KOPT-K1 (cell line): ENCODE measurements around the gene ATG10.
"Not testable (repeated sequence)": the region's sequence is repeated elsewhere in the genome, so short reads cannot be mapped to it uniquely, and the experiment has no call there.

ENCODE experiments used
- H3K27ac ChIP-seq: fragments of 200-600 bp; sonication (generic); 2 replicates; pipeline ENCODE4 v1.5.1; 2016; ENCODE audit warnings: antibody characterized with exemption, mild to moderate bottlenecking, low read depth, low read length; ENCODE audit not compliant: poor library complexity, severe bottlenecking
- H3K36me3 ChIP-seq: fragments of 200-600 bp; sonication (generic); 2 replicates; pipeline ENCODE4 v1.5.1; 2017; ENCODE audit warnings: antibody characterized with exemption, mild to moderate bottlenecking, low read length, moderate library complexity; ENCODE audit not compliant: insufficient read depth
- H3K9me3 ChIP-seq: fragments of 200-600 bp; sonication (generic); 2 replicates; pipeline ENCODE4 v1.5.1; 2017; ENCODE audit warnings: antibody characterized with exemption, low read length, mild to moderate bottlenecking; ENCODE audit not compliant: insufficient read depth, poor library complexity, severe bottlenecking

ATG10 gene

DNA sequence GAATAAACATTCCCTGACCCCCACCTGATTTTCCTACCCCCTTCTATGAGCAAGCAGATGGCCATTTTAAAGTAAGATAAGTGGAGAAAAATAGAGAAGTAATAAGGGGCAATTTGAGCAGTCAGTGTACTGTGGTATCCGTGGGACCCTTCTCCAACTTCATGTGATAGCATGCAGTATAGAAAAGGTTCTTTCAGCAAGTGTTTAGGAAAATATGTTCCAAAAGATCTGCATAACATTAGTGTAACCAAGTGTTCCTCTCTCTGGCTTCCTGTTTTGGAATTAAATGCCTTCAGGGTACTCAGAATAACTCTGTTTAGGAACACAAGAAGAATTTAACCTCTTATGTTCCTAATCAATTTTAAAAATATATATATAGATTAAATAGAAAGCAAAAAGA is 134.9 kb downstream of the ATG10 start:
- H3K36me3 ChIP-seq, result no peaks in the 10 kb centered on the region
- no peak overlapping the region for H3K27ac ChIP-seq
- H3K9me3 ChIP-seq, result no peaks in the 10 kb centered on the region

DNA sequence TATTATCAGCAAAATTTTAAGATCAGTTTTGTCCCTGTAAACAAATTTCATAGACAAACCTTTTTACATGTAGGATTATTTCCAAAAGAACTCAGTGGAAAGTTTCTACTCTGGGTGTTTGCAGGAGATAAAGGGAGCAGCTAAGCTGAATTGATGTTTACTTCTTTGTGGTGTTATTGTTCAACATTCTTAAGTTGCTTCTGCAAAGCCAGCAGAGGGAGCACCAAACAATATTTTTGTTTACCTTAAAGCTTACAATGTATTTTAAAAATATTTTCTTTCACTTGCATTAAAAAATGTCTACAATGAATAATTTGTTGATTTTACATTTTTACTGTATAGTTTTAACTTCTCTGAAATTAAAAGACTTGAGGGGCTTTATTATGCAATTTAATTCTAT is 135.4 kb downstream of the ATG10 start:
- Histone ChIP-seq H3K9me3 (no peaks in the 10 kb centered on the region), H3K27ac (no peak overlapping the region), H3K36me3 (no peaks in the 10 kb centered on the region)

DNA sequence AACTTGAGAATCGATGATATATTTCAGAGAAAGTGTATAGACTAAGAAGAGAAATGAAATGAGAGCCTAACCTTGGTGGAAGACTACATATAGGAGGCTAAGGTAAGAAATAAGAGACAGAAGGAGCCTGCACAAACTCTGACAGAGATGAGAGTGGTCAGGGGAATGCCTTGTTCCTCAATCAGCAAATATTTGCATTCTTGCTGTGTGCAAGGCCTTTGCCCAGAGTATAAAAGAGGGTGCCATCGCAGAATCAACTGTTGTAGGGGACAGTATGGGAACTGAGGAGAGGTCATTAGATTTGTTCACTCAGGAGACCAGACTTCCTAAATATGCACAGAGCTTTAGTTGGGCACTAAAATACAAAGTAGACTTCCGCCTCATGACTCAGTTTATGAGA is 137.2 kb downstream of the ATG10 start:
- H3K36me3 ChIP-seq, result no peaks in the 10 kb centered on the region
- H3K27ac ChIP-seq, result no peak overlapping the region
- no peaks in the 10 kb centered on the region for H3K9me3 ChIP-seq

DNA sequence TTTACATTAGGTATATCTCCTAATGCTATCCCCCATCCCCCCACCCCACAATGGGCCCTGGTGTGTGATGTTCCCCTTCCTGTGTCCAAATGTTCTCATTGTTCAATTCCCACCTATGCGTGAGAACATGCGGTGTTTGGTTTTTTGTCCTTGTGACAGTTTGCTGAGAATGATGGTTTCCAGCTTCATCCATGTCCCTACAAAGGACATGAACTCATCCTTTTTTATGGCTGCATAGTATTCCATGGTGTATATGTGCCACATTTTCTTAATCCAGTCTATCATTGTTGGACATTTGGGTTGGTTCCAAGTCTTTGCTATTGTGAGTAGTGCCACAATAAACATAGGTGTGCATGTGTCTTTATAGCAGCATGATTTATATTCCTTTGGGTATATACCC is 138.1 kb downstream of the ATG10 start:
- not testable (repeated sequence) for H3K36me3 ChIP-seq, H3K27ac ChIP-seq, H3K9me3 ChIP-seq

DNA sequence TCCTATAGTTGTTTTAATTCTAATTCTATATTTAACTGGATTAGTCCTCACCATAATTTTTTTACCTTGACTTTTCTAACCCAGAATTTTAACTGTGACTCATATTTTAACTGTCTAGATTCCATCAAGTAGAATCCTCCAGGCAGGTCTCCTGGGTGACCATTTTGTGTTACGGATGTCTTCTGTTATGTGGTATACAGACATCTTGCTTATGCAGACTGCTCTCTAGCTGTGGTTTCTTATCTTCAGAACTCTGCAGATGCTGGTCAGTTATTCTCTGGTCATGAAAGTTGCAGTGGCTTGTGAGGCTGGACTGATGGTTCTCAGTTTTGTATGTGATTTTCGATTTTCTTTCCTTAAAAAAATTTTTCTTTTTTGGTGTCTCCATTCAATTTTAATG is 139.4 kb downstream of the ATG10 start:
- Histone ChIP-seq H3K9me3 (no peaks in the 10 kb centered on the region), H3K36me3 (no peaks in the 10 kb centered on the region), H3K27ac (no peak overlapping the region)

DNA sequence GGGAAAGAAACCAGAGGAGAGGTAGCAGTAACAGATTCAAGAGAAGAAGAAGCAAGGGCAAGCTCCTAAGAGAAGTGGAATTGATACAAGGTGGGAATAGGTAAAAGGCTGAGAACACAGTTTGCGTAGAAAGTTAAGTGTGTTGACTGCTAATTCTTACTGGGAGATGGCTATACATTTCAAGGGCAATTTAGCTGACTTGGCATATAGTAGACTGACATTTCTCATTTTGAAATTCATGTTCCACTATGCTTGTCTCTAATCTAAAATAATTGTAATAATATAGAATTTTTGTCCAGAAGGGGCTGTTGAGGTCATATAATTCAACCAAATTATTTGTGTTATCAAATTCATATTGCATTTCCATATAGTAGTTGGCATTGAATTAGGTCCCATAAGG is 144.0 kb downstream of the ATG10 start:
- no peaks in the 10 kb centered on the region for H3K9me3 ChIP-seq
- no peak overlapping the region for H3K27ac ChIP-seq
- no peaks in the 10 kb centered on the region for H3K36me3 ChIP-seq

DNA sequence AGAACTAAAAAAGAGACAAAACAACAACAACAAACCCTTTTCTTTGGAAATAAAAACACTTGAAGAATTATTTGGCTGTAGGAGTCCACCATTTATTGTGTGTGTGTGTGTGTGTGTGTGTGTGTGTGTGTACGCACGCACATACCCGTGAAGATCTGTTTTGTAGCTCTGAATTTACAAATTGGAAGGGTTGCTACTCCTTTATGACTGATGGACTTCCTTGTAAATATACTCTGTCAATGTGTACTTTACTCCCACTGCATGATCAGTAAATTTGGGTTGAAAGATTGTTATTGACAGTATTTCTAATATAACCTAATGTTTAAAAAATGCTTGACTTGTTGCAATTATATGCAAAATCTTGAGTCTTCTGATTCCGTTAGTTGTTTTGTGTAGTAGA is 148.1 kb downstream of the ATG10 start:
- H3K27ac ChIP-seq, result no peak overlapping the region
- H3K9me3 ChIP-seq, result peaks cover 26% of the 10 kb centered on the region
- H3K36me3 ChIP-seq, result no peaks in the 10 kb centered on the region

DNA sequence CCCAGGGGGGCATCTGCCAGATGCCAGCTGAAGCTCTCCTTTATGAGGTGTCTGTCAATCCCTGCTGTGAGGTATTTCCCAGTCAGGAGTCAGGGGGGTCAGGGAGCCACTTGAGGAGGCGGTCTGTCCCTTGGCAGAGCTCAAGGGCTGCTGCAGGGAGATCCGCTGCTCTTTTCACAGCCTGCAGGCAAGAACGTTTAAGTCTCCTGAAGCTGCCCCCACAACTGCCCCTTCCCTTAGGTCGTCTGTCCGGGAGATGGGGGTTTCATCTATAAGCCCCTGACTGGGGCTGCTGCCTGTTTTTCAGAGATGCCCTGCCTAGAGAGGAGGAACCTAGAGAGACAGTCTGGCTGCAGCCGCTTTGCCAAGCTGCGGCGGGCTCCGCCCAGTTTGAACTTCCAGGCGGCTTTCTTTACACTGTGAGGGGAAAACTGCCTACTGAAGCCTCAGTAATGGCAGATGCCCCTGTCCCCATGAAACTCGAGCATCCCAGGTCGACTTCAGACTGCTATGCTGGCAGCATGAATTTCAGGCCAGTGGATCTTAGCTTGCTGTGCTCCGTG is 158.0 kb downstream of the ATG10 start:
- H3K36me3 ChIP-seq, result no peaks in the 10 kb centered on the region
- H3K9me3 ChIP-seq, result no peaks in the 10 kb centered on the region
- H3K27ac ChIP-seq, result no peak overlapping the region

DNA sequence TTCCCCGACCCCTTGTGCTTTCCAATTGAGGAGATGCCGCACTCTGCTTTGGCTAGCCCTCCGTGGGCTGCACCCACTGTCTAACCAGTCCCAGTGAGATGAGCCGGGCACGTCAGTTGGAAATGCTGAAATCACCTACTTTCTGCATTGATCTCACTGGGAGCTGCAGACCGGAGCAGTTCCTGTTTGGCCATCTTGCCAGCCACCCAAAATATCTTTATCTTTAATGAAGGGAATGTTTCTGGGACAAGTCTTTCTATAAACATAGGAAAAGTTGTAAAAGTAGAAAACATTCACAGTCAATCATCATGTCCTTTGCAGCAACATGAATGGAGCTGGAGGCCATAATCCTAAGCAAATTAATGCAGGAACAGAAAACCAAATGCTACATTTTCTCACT is 158.8 kb downstream of the ATG10 start:
- Histone ChIP-seq H3K36me3 (no peaks in the 10 kb centered on the region), H3K27ac (no peak overlapping the region), H3K9me3 (no peaks in the 10 kb centered on the region)

DNA sequence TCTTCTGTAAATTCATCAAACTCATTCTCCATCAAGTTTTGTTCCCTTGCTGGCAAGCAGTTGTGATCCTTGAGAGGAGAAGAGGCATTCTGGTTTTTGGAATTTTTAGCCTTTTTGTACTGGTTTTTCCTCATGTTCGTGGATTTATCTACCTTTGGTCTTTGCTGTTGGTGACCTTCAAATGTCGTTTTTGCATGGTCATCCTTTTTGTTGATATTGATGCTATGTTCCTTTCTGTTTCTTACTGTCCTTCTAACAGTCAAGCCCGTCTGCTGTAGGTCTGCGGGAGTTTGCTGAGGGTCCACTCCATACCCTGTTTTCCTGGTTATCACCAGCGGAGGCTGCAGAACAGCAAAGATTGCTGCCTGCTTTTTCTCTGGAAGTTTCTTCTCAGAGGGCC is 165.4 kb downstream of the ATG10 start:
- Histone ChIP-seq H3K27ac (no peak overlapping the region), H3K9me3 (peaks cover 22% of the 10 kb centered on the region), H3K36me3 (no peaks in the 10 kb centered on the region)

DNA sequence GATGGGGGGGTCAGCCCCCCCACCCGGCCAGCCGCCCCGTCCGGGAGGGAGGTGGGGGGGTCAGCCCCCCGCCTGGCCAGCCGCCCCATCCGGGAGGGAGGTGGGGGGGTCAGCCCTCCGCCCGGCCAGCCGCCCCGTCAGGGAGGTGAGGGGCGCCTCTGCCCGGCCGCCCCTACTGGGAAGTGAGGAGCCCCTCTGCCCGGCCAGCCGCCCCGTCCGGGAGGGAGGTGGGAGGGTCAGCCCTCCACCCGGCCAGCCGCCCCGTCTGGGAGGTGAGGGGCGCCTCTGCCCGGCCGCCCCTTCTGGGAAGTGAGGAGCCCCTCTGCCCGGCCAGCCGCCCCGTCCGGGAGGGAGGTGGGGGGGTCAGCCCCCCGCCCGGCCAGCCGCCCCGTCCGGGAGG is 168.0 kb downstream of the ATG10 start:
- H3K27ac ChIP-seq, H3K36me3 ChIP-seq: not testable (repeated sequence)
- H3K9me3 ChIP-seq, result peaks cover 22% of the 10 kb centered on the region

DNA sequence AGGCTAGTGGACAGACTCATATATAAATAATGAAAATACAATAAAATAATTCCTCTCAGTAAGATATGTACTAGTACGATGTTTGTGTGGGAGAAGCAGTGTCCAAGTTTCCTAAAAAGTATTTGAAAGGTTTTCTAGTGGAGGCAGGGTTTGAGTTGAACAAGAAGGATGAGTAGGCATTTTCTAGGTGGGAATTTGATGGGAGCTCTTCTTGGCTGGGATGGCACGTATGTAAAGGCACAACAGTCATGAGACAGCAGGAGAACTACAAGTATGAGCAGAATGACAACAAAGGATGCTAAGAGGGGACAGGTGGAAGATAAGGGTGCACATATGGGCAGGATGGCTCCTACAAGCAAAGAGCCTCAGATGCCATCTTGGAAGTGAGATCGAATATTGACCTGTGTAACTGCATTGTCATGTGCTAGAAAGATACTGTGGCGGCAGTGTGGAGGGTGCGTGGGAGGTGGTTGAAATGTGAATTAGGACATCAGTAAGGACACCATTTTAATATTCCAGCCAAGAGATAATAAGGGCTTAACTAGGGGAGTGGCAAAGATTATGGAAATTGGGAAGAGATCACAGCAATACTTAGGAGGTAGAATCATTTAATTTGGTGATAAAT is 170.5 kb downstream of the ATG10 start:
- Histone ChIP-seq H3K36me3 (no peaks in the 10 kb centered on the region), H3K9me3 (peaks cover 13% of the 10 kb centered on the region), H3K27ac (no peak overlapping the region)

DNA sequence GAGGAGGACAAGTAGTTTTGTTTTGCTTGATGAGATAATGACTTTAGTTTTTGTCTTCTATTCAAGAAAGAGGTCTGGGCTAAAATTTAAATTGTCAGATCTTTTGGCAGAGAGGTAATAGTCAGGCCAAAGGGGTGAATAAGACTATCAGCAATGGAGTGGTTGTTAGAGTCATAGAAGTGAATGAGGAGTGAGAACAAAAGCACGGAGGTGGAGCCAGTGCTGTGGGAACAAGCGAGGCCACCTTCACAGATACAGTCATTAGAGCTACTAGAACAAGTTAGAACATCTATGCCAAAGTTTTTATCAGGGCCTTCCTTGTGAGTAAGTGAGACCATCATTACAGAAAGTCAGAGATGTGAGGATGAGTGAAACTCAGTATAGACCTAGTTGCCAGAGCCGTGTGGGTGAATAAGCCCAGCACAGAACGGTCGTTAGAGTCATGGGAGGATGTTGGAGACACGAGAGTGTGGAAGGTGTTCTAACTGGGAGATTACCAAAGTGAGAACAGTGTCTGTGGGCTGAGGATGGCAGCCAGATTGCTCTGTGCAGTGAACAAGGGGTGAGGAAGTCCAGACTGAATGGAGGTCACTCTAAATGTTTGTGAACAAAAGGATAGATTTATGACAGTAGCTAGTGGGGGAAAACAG is 171.2 kb downstream of the ATG10 start:
- Histone ChIP-seq H3K36me3 (no peaks in the 10 kb centered on the region), H3K27ac (no peak overlapping the region), H3K9me3 (peaks cover 6% of the 10 kb centered on the region)

DNA sequence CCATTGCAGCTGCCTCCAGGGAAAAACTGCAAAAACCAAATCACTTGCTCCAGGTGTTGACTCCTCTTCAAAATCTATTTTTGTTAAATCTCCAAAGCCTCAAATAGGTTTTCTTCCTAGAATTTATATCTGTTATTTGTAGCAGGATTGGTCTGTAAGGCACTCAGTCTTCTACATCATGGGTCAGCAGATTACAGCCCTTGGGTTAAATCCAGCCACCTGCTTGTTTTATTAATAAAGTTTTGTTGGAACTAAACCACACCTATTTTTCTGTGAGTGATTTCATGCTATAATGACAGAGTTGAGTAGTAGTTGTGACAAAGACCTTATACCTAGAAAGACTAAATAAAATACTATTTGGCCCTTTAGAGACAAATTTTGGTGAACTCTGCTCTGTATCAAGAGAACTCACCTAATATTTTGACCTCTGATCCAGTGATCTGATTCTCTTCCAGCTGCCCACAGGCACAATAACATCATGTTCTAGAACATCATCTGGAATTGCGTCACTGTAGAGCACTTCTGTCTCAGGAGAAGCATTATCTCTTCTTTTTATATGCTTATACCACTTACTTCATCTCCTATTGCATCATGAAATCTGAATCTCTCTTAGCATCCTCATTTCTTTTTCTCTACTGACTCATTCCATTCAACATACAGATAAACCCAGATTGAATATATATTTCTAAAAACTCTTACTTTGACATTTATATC is 176.2 kb downstream of the ATG10 start:
- no peaks in the 10 kb centered on the region for H3K36me3 ChIP-seq
- H3K27ac ChIP-seq, result no peak overlapping the region
- H3K9me3 ChIP-seq, result no peaks in the 10 kb centered on the region

DNA sequence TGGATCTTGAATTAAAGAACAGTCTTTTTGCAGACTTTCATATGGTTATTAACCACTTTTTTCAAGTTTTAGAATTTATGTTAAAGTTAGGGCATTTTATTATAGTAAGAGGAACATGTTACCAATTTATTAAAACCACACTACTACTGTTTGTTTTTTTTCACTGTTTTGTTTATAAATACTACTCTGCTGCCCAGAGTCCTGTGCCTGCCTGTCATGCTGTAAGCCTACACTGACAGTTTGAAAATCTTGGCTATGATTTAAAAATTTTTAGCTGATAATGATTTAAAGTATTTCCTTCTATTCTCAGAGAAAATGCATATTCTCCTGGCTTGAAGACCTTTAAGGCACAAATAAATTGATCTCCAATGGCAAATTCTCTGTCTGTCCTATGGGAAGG is 177.6 kb downstream of the ATG10 start:
- Histone ChIP-seq H3K27ac (no peak overlapping the region), H3K36me3 (no peaks in the 10 kb centered on the region), H3K9me3 (no peaks in the 10 kb centered on the region)
